Liver (tissue), 2 donors: ENCODE results near the gene F2R.

Source experiments
- CTCF ChIP-seq: fragments of 150-350 bp; IDR thresholded peaks from 2 replicates; pipeline ENCODE4 v1.5.1; 2017; ENCODE audit warnings: improper control_type of control experiment, low read depth, low read length; ENCODE audit not compliant: missing input control
- TF ChIP-seq, protein P1 (sequence below): IDR thresholded peaks from 2 replicates; pipeline ENCODE4 v1.6.1; 2016; ENCODE audit warnings: antibody characterized with exemption, mild to moderate bottlenecking
- donor health status: healthy.

GRCh38 chr5:76710991-76711390, 4.9 kb upstream of the F2R start:
- no peak for TF ChIP-seq CTCF
- TF ChIP-seq, protein P1, sequence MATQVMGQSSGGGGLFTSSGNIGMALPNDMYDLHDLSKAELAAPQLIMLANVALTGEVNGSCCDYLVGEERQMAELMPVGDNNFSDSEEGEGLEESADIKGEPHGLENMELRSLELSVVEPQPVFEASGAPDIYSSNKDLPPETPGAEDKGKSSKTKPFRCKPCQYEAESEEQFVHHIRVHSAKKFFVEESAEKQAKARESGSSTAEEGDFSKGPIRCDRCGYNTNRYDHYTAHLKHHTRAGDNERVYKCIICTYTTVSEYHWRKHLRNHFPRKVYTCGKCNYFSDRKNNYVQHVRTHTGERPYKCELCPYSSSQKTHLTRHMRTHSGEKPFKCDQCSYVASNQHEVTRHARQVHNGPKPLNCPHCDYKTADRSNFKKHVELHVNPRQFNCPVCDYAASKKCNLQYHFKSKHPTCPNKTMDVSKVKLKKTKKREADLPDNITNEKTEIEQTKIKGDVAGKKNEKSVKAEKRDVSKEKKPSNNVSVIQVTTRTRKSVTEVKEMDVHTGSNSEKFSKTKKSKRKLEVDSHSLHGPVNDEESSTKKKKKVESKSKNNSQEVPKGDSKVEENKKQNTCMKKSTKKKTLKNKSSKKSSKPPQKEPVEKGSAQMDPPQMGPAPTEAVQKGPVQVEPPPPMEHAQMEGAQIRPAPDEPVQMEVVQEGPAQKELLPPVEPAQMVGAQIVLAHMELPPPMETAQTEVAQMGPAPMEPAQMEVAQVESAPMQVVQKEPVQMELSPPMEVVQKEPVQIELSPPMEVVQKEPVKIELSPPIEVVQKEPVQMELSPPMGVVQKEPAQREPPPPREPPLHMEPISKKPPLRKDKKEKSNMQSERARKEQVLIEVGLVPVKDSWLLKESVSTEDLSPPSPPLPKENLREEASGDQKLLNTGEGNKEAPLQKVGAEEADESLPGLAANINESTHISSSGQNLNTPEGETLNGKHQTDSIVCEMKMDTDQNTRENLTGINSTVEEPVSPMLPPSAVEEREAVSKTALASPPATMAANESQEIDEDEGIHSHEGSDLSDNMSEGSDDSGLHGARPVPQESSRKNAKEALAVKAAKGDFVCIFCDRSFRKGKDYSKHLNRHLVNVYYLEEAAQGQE: no peak
